Fibroblast of the aortic adventitia (primary cell): Measurements from ENCODE around the gene CAVIN4. TPM values are rescaled to one million over a fixed set of nuclear protein-coding genes. Genes with fewer than 3 reads are reported as not detected.

ENCODE experiments used
- DNase-seq: peaks from one replicate; pipeline ENCODE4 v3.0.0-alpha.2; 2010; ENCODE audit warnings: low read depth
- H3K4me3 ChIP-seq: 2 replicates; pipeline ENCODE4 v1.5.1; 2011; ENCODE audit warnings: low read depth, mild to moderate bottlenecking, control low read depth, low read length, moderate library complexity
- CTCF ChIP-seq: IDR thresholded peaks from 2 replicates; pipeline ENCODE4 v1.5.1; 2011; ENCODE audit warnings: mild to moderate bottlenecking, low read length, control low read depth, inconsistent platforms; ENCODE audit not compliant: insufficient read depth
- total RNA-seq: library from RNA; depleted of rRNA; stranded (reverse); fragments of >200 nt; gene quantifications from 2 replicates; pipeline ENCODE4 v1.2.3, GENCODE V29; 2012; ENCODE audit warnings: low replicate concordance

CAVIN4 gene
- total RNA-seq, 1 donor, result 1.4 TPM

- no peak overlapping the region for H3K4me3 ChIP-seq
- no peak for TF ChIP-seq CTCF
- DNase-seq, result peak; percentile 70
Observed at GRCh38 chr9:100579665-100580064, 1.8 kb downstream of the CAVIN4 start.

- H3K4me3 ChIP-seq, result no peak overlapping the region
- DNase-seq, result no peak
- TF ChIP-seq CTCF, result no peak
Observed at GRCh38 chr9:100580257-100580656, 2.4 kb downstream of the CAVIN4 start.

GRCh38 chr9:100581081-100581480, 3.2 kb downstream of the CAVIN4 start:
- TF ChIP-seq CTCF, result no peak
- H3K4me3 ChIP-seq, result no peak overlapping the region
- DNase-seq, result no peak

GRCh38 chr9:100581661-100582060, 3.8 kb downstream of the CAVIN4 start:
- no peak for TF ChIP-seq CTCF
- H3K4me3 ChIP-seq, result no peak overlapping the region
- no peak for DNase-seq

- DNase-seq, result peak; percentile 49
- H3K4me3 ChIP-seq, result no peak overlapping the region
- no peak for TF ChIP-seq CTCF
Observed at GRCh38 chr9:100583014-100583802, 5.3 kb downstream of the CAVIN4 start.

- TF ChIP-seq CTCF, result no peak
- DNase-seq, result no peak
- H3K4me3 ChIP-seq, result no peak overlapping the region
Observed at GRCh38 chr9:100584951-100585350, 7.1 kb downstream of the CAVIN4 start.

- no peak for TF ChIP-seq CTCF
- no peak overlapping the region for H3K4me3 ChIP-seq
- no peak for DNase-seq
Observed at GRCh38 chr9:100586093-100586492, 8.2 kb downstream of the CAVIN4 start.
